HEK293T (cell line): Measurements from ENCODE around the gene CFAP97D2.
A peak's percentile ranks its signal among the peaks of the same experiment; 100 is the strongest.

Experiments used
- CTCF ChIA-PET: fragments of 350-600 bp; formaldehyde crosslinking; extraction: SDS; loops from one replicate; lab custom pipeline; 2021; ENCODE audit warnings: antibody characterized with exemption, inconsistent platforms; lab: Yijun Ruan, JAX
- POLR2A ChIA-PET: fragments of 350-600 bp; formaldehyde crosslinking; extraction: SDS; loops from one replicate; lab custom pipeline; 2020; ENCODE audit warnings: antibody characterized with exemption, inconsistent platforms; lab: Yijun Ruan, JAX
- DNase-seq: peaks from one replicate; pipeline ENCODE4 v3.0.0; 2012; ENCODE audit warnings: mixed read lengths; ENCODE audit errors: extremely low spot score
- ARNT ChIP-seq: fragments of 450-650 bp; IDR thresholded peaks from 2 replicates; pipeline ENCODE4 v1.6.1; 2017; ENCODE audit warnings: mild to moderate bottlenecking
- BHLHE40 ChIP-seq: fragments of 450-650 bp; IDR thresholded peaks from 2 replicates; pipeline ENCODE4 v1.6.1; 2016; ENCODE audit warnings: mild to moderate bottlenecking, moderate library complexity, borderline replicate concordance
- CTBP1 ChIP-seq: fragments of 450-650 bp; IDR thresholded peaks from 2 replicates; pipeline ENCODE4 v1.6.1; 2016; ENCODE audit warnings: borderline replicate concordance
- ELF4 ChIP-seq: fragments of 450-650 bp; IDR thresholded peaks from 2 replicates; pipeline ENCODE4 v1.6.1; 2017; ENCODE audit warnings: antibody characterized with exemption
- FOXA1 ChIP-seq: fragments of 450-650 bp; IDR thresholded peaks from 2 replicates; pipeline ENCODE4 v1.6.1; 2016; ENCODE audit warnings: mild to moderate bottlenecking
- FOXK2 ChIP-seq: fragments of 450-650 bp; IDR thresholded peaks from 2 replicates; pipeline ENCODE4 v1.6.1; 2016; ENCODE audit warnings: mild to moderate bottlenecking
- FOXM1 ChIP-seq: fragments of 450-650 bp; IDR thresholded peaks from 2 replicates; pipeline ENCODE4 v1.6.1; 2017; ENCODE audit warnings: mild to moderate bottlenecking, borderline replicate concordance
- HDGF ChIP-seq: fragments of 450-650 bp; IDR thresholded peaks from 2 replicates; pipeline ENCODE4 v1.6.1; 2017; ENCODE audit warnings: antibody characterized with exemption, borderline replicate concordance
- L3MBTL2 ChIP-seq: fragments of 450-650 bp; conservative IDR thresholded peaks from 2 replicates; pipeline ENCODE4 v1.6.1; 2016; ENCODE audit warnings: mild to moderate bottlenecking
- LEF1 ChIP-seq: fragments of 450-650 bp; IDR thresholded peaks from 2 replicates; pipeline ENCODE4 v1.6.1; 2017; ENCODE audit warnings: mild to moderate bottlenecking, borderline replicate concordance
- NFRKB ChIP-seq: fragments of 450-650 bp; IDR thresholded peaks from 2 replicates; pipeline ENCODE4 v1.6.1; 2016; ENCODE audit warnings: mild to moderate bottlenecking, moderate library complexity
- PKNOX1 ChIP-seq: fragments of 450-650 bp; IDR thresholded peaks from 2 replicates; pipeline ENCODE4 v1.6.1; 2016
- SP1 ChIP-seq: fragments of 450-650 bp; IDR thresholded peaks from 2 replicates; pipeline ENCODE4 v1.6.1; 2017
- SUZ12 ChIP-seq: fragments of 450-650 bp; IDR thresholded peaks from 2 replicates; pipeline ENCODE4 v1.6.1; 2016; ENCODE audit warnings: mild to moderate bottlenecking
- TARDBP ChIP-seq: fragments of 450-650 bp; IDR thresholded peaks from 2 replicates; pipeline ENCODE4 v1.6.1; 2016
- ZNF384 ChIP-seq: fragments of 450-650 bp; IDR thresholded peaks from 2 replicates; pipeline ENCODE4 v1.6.1; 2016

The CFAP97D2 gene

GRCh38 chr13:114179087-114179658, at the start of gene CFAP97D2:
CFAP97D2 (plus strand) TSS chr13:114179257; CDS start chr13:114179331, 74 bp downstream.
- no peak for DNase-seq
- ChIA-PET CTCF (no interaction called here), POLR2A (no interaction called here)
- no peak for TF ChIP-seq L3MBTL2
- TF ChIP-seq SUZ12, result no peak
- TF ChIP-seq ZNF384, result no peak
- no peak for TF ChIP-seq FOXK2
- no peak for TF ChIP-seq TARDBP
- TF ChIP-seq CTBP1, result no peak
- TF ChIP-seq FOXA1, result no peak
- no peak for TF ChIP-seq HDGF
- TF ChIP-seq PKNOX1, result no peak
- no peak for TF ChIP-seq ELF4
- TF ChIP-seq SP1, result no peak
- TF ChIP-seq BHLHE40, result no peak
- TF ChIP-seq ARNT, result no peak
- no peak for TF ChIP-seq NFRKB

- TF ChIP-seq FOXM1, result no peak
- TF ChIP-seq FOXA1, result no peak
- TF ChIP-seq LEF1, result no peak
- no peak for TF ChIP-seq PKNOX1
- TF ChIP-seq HDGF, result no peak
- no peak for TF ChIP-seq NFRKB
- no peak for TF ChIP-seq FOXK2
- no peak for TF ChIP-seq ZNF384
- TF ChIP-seq SUZ12, result no peak
- TF ChIP-seq CTBP1, result no peak
- no peak for TF ChIP-seq BHLHE40
- TF ChIP-seq SP1, result no peak
- TF ChIP-seq ARNT, result no peak
- no peak for TF ChIP-seq ELF4
- TF ChIP-seq TARDBP, result no peak
- no peak for TF ChIP-seq L3MBTL2
- POLR2A ChIA-PET, result no interaction called here
- no peak for DNase-seq
- CTCF ChIA-PET, result no interaction called here
These were observed 49.4 kb upstream of the CFAP97D2 start for GRCh38 chr13:114129649-114130062.

GRCh38 chr13:114130131-114130836, 48.8 kb upstream of the CFAP97D2 start:
- CTCF ChIA-PET, result no interaction called here
- no peak for DNase-seq
- POLR2A ChIA-PET, result no interaction called here
- TF ChIP-seq LEF1 (no peak), HDGF (no peak), BHLHE40 (no peak), TARDBP (no peak), ELF4 (no peak), SUZ12 (no peak), PKNOX1 (no peak), FOXK2 (no peak), ZNF384 (no peak), CTBP1 (no peak), FOXA1 (no peak), L3MBTL2 (no peak), NFRKB (no peak)

- TF ChIP-seq SUZ12 (no peak), ARNT (no peak), SP1 (no peak), PKNOX1 (no peak), FOXK2 (no peak), HDGF (no peak)
- DNase-seq, result no peak
- ChIA-PET POLR2A (no interaction called here), CTCF (interaction anchor here (0.7 kb wide), 1 partner anchor 127 kb away, joined by 4 read pairs; no protein-coding TSS in a partner anchor)
These were observed 48.0 kb upstream of the CFAP97D2 start for GRCh38 chr13:114130837-114131582.

DNA sequence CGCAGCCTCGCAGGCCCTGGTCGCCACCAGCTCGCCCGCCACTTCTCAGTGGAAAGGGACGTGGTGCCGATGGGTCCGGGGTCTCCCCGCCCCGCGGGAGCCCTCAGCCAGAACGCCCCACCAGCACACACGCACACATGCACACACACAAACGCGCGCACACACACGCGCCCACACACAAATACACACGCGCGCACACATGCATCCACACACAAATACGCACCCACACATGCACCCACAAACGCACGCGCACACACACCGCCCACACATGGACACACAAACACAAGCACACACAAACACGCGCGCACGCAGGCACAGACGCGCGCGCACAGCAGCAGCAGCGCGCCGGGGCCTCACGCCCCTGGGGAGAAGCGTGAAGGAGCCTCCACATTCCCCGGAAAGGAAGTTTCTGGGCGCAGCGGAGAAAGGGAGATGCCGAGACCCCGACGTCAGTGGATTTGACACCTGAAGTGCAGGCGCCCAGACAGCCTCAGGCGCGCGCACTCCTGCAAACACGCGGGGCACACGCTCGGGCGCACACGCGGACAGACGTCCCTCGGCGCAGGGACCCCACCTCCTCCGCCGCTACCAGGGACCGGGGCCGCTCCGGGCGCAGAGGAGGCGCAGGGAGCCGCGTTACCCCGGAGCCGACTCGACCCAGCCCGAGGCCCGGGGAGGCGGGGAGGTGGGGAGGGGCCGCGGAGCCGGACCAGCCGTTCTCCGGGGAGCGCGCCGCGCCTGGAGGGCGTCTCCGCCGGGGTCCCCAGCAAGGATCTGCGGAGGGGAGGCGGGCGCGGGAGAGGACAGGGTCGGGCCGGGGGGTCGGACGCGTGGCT, 47.3 kb upstream of the CFAP97D2 start:
- ChIA-PET POLR2A (no interaction called here), CTCF (interaction anchor here (0.7 kb wide), 1 partner anchor 128 kb away, joined by 4 read pairs; no protein-coding TSS in a partner anchor)
- DNase-seq, result no peak
- no peak for TF ChIP-seq ELF4
- 0 out of 2 replicates have a peak, but pooled peaks have one; percentile 30 for TF ChIP-seq L3MBTL2
- no peak for TF ChIP-seq FOXA1
- TF ChIP-seq NFRKB, result no peak
- TF ChIP-seq FOXM1, result no peak
